MG63 (cell line): ENCODE data around the gene FASTK. TPM values are rescaled to one million over a fixed set of nuclear protein-coding genes. Genes with fewer than 3 reads are reported as not detected.
A peak's percentile ranks its signal among the peaks of the same experiment; 100 is the strongest.
"Not testable (repeated sequence)": the region's sequence is repeated elsewhere in the genome, so short reads cannot be mapped to it uniquely, and the experiment has no call there.

Experiments
- DNase-seq: peaks from one replicate; pipeline ENCODE4 v3.0.0-alpha.2; 2020
- H3K27me3 ChIP-seq: fragments of 250-450 bp; sonication (Bioruptor Pico); 2 replicates; pipeline ENCODE4 v1.5.1; 2020; ENCODE audit warnings: mild to moderate bottlenecking, moderate library complexity
- H3K36me3 ChIP-seq: fragments of 250-450 bp; sonication (Bioruptor Pico); 2 replicates; pipeline ENCODE4 v1.5.1; 2020; ENCODE audit warnings: mild to moderate bottlenecking, moderate library complexity
- H3K4me3 ChIP-seq: fragments of 250-450 bp; sonication (Bioruptor Pico); 2 replicates; pipeline ENCODE4 v1.5.1; 2020; ENCODE audit warnings: mild to moderate bottlenecking, moderate library complexity
- H3K9me3 ChIP-seq: fragments of 250-450 bp; sonication (Bioruptor Pico); 2 replicates; pipeline ENCODE4 v1.5.1; 2020; ENCODE audit warnings: mild to moderate bottlenecking, moderate library complexity
- total RNA-seq: library from RNA; depleted of rRNA; stranded (reverse); fragments of >200 nt; shearing (Covaris generic); gene quantifications from 2 replicates; pipeline ENCODE4 v1.2.3, GENCODE V29; 2014; ENCODE audit warnings: low replicate concordance; rRNA removed

The FASTK gene
- total RNA-seq, 1 experiment from 2014 or later, result 71.5 TPM

DNA sequence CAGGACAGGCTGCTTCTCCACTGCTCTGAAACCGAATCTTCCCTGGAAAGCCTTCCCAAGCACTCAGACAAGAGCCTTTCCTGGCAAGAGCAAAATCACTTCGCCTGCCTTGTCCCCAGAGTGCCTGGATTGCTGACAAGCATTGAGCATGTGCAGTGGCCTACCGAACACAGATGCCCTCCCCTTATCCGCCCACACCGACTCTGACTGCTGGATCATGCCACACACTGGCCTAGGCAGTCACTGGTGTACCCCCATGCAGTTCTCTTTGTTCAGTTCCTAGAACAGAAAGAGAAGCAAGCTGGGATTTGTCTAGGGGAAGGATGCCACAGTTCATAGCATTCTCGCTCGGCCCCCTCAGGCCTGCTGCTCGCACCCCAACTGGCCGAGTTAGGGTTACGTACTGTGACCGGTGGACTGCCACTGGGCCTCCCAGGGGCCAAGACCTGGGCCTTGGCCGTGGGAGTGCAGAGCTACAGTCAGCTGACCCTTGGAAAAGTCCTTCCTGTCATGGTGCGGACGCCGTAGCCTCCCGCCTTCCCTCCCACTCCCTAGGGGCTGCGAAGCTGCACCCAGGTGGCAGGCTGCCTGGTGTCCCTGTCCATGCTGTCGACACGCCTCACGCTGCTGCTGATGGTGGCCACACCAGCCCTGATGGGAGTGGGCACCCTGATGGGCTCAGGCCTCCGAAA, 45.4 kb downstream of the FASTK start:
- Histone ChIP-seq H3K36me3 (peaks cover 2% of the 10 kb centered on the region), H3K4me3 (no peak overlapping the region), H3K27me3 (no peaks in the 10 kb centered on the region), H3K9me3 (no peaks in the 10 kb centered on the region)
- no peak for DNase-seq

DNA sequence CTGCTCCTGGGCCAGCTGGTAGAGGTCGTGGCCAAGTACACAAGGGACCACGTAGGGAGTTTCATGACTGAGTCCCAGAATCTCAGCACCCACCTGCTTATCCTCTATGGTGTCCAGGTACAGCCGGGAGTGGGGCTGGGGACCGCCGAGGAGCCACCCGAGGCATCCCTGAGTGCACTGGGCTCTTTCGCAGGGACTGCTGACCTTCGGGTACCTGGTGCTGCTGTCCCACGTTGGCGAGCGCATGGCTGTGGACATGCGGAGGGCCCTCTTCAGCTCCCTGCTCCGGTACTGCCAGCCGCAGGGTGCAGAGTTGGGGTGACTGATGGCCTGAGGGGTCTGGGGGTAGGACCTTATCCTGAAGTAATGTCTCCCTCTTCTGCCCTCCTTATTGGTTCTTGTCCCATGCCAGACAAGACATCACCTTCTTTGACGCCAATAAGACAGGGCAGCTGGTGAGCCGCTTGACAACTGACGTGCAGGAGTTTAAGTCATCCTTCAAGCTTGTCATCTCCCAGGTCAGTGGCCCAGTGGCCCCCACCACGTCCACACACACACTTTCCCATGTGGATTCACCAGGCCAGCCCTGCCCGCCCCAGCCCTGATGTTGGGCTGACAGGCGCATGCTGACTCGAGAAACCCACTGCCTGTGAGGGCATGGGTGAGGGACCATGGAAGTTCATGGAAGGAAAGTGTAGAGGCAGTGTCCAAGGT, 46.1 kb downstream of the FASTK start:
- Histone ChIP-seq H3K27me3 (no peaks in the 10 kb centered on the region), H3K4me3 (no peak overlapping the region), H3K36me3 (peaks cover 2% of the 10 kb centered on the region), H3K9me3 (no peaks in the 10 kb centered on the region)
- no peak for DNase-seq

GRCh38 chr7:151033864-151034249, 46.8 kb downstream of the FASTK start:
- peaks cover 2% of the 10 kb centered on the region for H3K36me3 ChIP-seq
- no peak overlapping the region for H3K4me3 ChIP-seq
- DNase-seq, result no peak
- H3K9me3 ChIP-seq, result no peaks in the 10 kb centered on the region
- no peaks in the 10 kb centered on the region for H3K27me3 ChIP-seq

- H3K4me3 ChIP-seq, result no peak overlapping the region
- DNase-seq, result no peak
- H3K27me3 ChIP-seq, result no peaks in the 10 kb centered on the region
- no peaks in the 10 kb centered on the region for H3K9me3 ChIP-seq
- peaks cover 2% of the 10 kb centered on the region for H3K36me3 ChIP-seq
Observed at GRCh38 chr7:151032936-151033863, 47.4 kb downstream of the FASTK start.

- peaks cover 2% of the 10 kb centered on the region for H3K36me3 ChIP-seq
- DNase-seq, result no peak
- no peaks in the 10 kb centered on the region for H3K27me3 ChIP-seq
- H3K9me3 ChIP-seq, result no peaks in the 10 kb centered on the region
- no peak overlapping the region for H3K4me3 ChIP-seq
Observed at GRCh38 chr7:151031011-151031410, 49.6 kb downstream of the FASTK start.

GRCh38 chr7:151028948-151029501, 51.6 kb downstream of the FASTK start:
- Histone ChIP-seq H3K9me3 (no peaks in the 10 kb centered on the region), H3K4me3 (peak overlapping the region; percentile 82), H3K36me3 (peaks cover 2% of the 10 kb centered on the region; the same call in 1 of the 2 replicates), H3K27me3 (no peaks in the 10 kb centered on the region)
- no peak for DNase-seq

GRCh38 chr7:151028131-151028947, 52.3 kb downstream of the FASTK start, which contains the start of gene ABCB8:
Gene ABCB8 (plus strand): TSS chr7:151028450. CDS start chr7:151028516, 66 bp downstream.
- peak within 1 kb of the TSS; percentile 82 for H3K4me3 ChIP-seq

DNA sequence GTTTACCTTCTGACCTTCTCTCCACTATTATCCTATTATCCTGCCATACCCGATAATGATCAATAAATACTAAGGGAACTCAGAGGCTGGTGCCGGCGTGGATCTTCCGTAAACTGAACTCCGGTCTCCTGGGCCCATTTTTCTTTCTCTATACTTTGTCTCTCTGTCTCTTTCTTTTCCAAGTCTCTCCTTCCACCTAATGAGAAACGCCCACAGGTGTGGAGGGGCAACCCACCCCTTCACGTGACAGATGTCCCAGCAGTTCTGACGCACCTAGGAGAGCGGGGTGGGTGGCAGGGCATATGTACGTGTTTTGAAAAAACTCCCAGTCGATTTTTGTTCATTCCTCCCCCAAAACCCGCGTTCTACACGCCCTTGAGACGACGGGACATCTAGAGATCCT, 52.9 kb downstream of the FASTK start:
- not testable (repeated sequence) for H3K36me3 ChIP-seq, H3K9me3 ChIP-seq, DNase-seq, H3K27me3 ChIP-seq
- peak overlapping the region; percentile 82 for H3K4me3 ChIP-seq

More at GRCh38 chr7:151028131-151028947, 52.3 kb downstream of the FASTK start, which contains the start of gene ABCB8:
- no peaks in the 10 kb centered on the region for H3K9me3 ChIP-seq
- DNase-seq, result peak; percentile 93
- H3K27me3 ChIP-seq, result no peaks in the 10 kb centered on the region
- H3K36me3 ChIP-seq, result peaks cover 2% of the 10 kb centered on the region; the same call in 1 of the 2 replicates

DNA sequence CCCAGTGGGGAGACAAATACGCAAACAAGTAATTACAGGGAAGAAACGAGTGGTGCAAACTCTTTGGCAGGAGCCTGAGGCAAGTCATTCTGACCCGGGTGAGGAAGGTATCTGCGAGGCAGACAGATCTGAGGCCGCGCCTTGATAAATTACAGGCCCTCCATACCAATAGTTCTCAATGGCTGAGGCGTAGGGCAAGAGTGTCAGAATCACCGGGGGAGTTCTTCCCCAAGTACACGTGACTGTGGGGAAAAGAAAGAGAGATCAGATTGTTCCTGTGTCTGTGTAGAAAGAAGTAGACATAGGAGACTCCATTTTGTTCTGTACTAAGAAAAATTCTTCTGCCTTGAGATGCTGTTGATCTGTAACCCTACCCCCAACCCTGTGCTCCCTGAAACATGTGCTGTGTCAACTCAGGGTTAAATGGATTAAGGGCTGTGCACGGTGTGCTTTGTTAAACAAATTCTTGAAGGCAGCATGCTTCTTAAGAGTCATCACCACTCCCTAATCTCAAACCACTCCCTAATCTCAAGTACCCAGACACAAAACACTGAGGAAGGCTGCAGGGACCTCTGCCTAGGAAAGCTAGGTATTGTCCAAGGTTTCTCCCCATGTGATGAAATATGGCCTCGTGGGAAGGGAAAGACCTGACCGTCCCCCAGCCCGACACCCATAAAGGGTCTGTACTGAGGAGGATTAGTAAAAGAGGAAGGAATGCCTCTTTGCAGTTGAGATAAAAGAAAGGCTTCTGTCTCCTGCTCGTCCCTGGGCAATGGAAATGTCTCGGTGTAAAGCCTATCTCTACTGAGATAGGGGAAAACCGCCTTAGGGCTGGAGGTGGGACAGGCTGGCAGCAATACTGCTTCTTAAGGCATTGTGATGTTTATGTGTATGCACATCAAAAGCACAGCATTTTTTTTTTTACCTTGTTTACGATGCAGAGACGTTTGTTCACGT, 53.6 kb downstream of the FASTK start:
- not testable (repeated sequence) for H3K36me3 ChIP-seq, H3K4me3 ChIP-seq, DNase-seq, H3K27me3 ChIP-seq, H3K9me3 ChIP-seq

Other genes with a start within 250 kb of the FASTK start
- not detected in 2 replicates for gene AOC1, start 228.3 kb downstream of the FASTK start, total RNA-seq
- gene KCNH2, start 102.5 kb downstream of the FASTK start, total RNA-seq, result 0.33 TPM in 1 of 2 replicates, not detected in the other
- gene NOS3, start 89.8 kb downstream of the FASTK start, total RNA-seq, result 0.20 TPM in 1 of 2 replicates, not detected in the other
- not detected in 2 replicates for gene ATG9B, start 56.3 kb downstream of the FASTK start, total RNA-seq
- 14.4 and 22.4 TPM in 2 replicates for gene ABCB8, start 52.4 kb downstream of the FASTK start, total RNA-seq
- gene ASIC3, start 32.3 kb downstream of the FASTK start, total RNA-seq, result 0.76 TPM in 1 of 2 replicates, not detected in the other
- 11.0 and 21.7 TPM in 2 replicates for gene CDK5, start 22.9 kb downstream of the FASTK start, total RNA-seq
- 38.6 and 81.5 TPM in 2 replicates for gene SLC4A2, start 21.2 kb downstream of the FASTK start, total RNA-seq
- gene TMUB1, start 2.7 kb upstream of the FASTK start, total RNA-seq, result 5.2 and 32.9 TPM in 2 replicates
- gene AGAP3, start 5.7 kb upstream of the FASTK start, total RNA-seq, result 22.5 and 35.1 TPM in 2 replicates
- gene GBX1, start 86.9 kb upstream of the FASTK start, total RNA-seq, result not detected in 2 replicates
- not detected in 2 replicates for gene ASB10, start 106.4 kb upstream of the FASTK start, total RNA-seq
- gene H2BK1, start 129.7 kb upstream of the FASTK start, total RNA-seq, result not detected in 2 replicates
- 48.4 and 75.0 TPM in 2 replicates for gene ABCF2, start 146.4 kb upstream of the FASTK start, total RNA-seq
- 15.4 and 26.5 TPM in 2 replicates for gene CHPF2, start 151.7 kb upstream of the FASTK start, total RNA-seq
- gene SMARCD3, start 167.9 kb upstream of the FASTK start, total RNA-seq, result 12.0 and 14.2 TPM in 2 replicates